ENCODE measurements around the gene FAM221B.

GRCh38 chr9:35798658-35799374 is 29.7 kb downstream of the FAM221B start:
- no peak for TF ChIP-seq POLR2A (IDR thresholded peaks at IDR 0.05)
- no peak for TF ChIP-seq CTCF (IDR thresholded peaks at IDR 0.05)
